ENCODE measurements around the gene LRP2BP.
"Not testable (repeated sequence)": the region's sequence is repeated elsewhere in the genome, so short reads cannot be mapped to it uniquely, and the experiment has no call there.

The LRP2BP gene

GRCh38 chr4:185325721-185326120 is 70.0 kb downstream of the LRP2BP start:
- not testable (repeated sequence) for DNase-seq (ENCODE audit: low read depth in 2 of 2)

DNA sequence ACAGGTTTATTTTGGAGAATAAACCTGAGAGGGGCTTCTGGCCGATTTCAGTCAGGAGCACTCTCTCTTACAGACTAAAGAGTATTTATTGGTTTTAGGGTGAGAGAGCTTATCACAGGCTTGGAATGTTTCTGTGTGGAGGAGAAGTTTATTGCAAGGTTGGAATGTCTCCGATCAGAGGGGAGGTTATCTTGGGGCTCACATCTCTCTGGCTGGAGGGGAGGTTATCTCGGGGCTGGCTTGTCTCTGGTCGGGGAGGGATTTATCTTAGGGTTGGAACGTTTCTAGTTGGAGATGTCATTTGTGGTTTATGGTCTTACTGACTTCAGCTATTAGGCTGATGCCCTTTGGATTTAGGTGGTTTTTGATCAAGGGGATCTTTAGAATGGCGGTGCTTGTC is 71.4 kb downstream of the LRP2BP start:
- DNase-seq (ENCODE audit: low read depth in 2 of 2): not testable (repeated sequence)

GRCh38 chr4:185323606-185324005 is 72.1 kb downstream of the LRP2BP start:
- DNase-seq (ENCODE audit: low read depth in 2 of 2): no peak

GRCh38 chr4:185322803-185323202 is 72.9 kb downstream of the LRP2BP start:
- DNase-seq (ENCODE audit: low read depth in 2 of 2): no peak

- no peak for DNase-seq (ENCODE audit: low read depth in 2 of 2)
Measured at GRCh38 chr4:185318679-185319078, 77.0 kb downstream of the LRP2BP start.

DNA sequence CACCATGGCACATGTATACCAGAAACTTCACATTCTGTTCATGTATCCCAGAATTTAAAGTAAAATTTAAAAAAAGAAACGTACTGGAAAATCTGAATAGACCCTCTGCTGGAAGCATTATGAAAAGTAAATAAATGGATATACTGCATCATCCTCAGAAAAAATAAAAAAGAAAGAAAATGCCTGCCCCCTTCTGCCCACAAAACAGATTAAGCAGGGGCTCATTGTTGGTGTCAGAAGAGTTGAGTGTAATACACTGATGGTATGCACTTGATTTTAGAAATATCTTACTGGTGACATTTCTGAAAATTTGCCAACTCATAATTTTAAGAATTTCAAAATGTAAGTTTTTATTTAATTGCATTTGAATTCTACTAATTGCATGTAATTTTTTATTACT is 77.8 kb downstream of the LRP2BP start:
- no peak for DNase-seq (ENCODE audit: low read depth in 2 of 2)

DNA sequence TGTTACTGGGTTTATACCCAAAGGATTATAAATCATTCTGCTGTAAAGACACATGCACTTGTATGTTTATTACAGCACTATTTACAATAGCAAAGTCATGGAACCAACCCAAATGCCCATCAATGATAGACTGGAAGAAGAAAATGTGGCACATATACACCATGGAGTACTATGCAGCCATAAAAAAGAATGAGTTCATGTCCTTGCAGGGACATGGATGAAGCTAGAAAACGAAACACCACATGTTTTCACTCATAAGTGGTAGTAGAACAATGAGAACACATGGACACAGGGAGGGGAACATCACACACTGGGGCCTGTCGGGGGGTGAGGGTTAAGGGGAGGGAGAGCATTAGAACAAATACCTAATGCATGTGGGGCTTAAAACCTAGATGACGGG is 78.3 kb downstream of the LRP2BP start:
- not testable (repeated sequence) for DNase-seq (ENCODE audit: low read depth in 2 of 2)

Measured in activated CD8-positive, alpha-beta memory T cell treated with anti-CD3 and anti-CD28 coated beads for 4 hours (primary cell).